ENCODE data around the gene ARHGEF1.

ARHGEF1 gene

DNA sequence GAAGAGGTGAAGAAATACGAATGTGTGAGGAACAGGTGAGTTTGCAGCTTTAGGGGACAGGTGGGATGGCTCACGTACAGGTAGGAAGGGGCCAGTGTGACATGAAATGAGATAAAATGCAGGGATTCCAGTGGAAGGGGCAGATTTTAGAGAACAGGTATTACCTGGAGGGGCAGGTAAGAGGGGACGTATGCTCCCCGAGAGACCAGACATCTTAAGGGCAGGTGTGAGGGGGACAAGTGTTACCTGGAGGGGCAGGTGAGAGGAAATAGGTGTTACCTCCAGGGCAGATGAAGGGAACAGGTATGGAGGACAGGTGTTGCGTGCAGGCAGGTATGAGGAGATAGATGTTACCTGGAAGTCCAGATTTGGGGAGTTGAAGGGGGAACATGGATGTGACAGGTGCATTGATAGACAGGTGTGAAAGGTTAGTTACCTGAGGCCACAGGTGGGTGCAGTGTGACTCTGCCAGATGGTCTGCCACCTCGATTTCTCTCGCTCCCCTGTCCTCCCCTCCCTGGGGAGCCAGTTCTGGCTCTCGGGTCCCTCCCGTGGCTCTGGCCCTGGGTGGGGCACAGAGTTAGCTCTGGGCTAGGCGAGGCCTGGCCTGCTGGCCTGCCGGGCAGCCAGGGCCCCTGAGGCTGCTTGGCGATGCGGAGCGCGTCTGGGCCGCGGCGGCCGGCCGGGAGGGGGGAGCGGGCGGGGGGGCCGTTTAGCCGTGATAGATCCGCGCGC is 43.2 kb downstream of the ARHGEF1 start:
- TF ChIP-seq, protein P1, sequence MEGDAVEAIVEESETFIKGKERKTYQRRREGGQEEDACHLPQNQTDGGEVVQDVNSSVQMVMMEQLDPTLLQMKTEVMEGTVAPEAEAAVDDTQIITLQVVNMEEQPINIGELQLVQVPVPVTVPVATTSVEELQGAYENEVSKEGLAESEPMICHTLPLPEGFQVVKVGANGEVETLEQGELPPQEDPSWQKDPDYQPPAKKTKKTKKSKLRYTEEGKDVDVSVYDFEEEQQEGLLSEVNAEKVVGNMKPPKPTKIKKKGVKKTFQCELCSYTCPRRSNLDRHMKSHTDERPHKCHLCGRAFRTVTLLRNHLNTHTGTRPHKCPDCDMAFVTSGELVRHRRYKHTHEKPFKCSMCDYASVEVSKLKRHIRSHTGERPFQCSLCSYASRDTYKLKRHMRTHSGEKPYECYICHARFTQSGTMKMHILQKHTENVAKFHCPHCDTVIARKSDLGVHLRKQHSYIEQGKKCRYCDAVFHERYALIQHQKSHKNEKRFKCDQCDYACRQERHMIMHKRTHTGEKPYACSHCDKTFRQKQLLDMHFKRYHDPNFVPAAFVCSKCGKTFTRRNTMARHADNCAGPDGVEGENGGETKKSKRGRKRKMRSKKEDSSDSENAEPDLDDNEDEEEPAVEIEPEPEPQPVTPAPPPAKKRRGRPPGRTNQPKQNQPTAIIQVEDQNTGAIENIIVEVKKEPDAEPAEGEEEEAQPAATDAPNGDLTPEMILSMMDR (IDR thresholded peaks at IDR 0.05; ENCODE audit: insufficient read depth, low read length, missing control alignments) = no peak
- ChIA-PET CTCF (no interaction called here), POLR2A (no interaction called here)
- no peak for DNase-seq (ENCODE audit: low read depth, low spot score)
- no peak overlapping the region for H3K4me3 ChIP-seq (ENCODE audit: low read depth, low read length)

DNA sequence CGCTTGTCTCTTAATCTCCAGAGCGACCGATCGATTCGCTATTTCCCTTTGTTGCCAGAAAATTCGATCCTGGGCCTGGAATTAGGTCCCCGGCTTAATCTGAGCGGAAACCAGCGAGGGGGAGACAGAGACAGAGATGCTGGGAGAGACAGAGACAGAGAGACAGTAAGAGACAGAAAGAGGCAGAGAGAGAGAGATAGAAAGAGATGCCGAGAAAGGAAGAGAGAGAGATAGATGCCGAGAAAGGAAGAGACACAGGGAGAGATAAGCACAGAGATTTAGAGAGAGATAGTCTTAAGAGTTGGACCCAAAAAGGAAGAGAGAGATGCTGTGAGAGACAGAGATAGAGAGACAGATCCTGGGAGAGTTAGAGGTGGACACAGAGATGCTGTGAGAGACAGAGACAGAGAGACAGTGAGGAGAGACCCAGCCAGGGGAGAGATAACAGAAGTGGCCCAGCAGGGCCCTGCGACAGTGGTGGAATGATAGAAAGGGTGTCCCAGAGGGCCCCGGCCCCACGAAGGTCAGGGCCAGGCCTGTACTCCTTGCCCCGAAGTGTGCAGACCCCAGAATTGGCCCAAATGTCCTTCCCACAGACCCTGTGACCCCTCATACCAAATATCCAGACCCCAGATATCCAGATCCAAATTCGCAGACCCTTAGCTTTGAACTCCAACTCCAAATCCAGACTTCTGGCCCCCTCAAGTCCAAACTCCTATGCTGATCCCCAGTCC is 43.9 kb downstream of the ARHGEF1 start:
- DNase-seq (ENCODE audit: low read depth, low spot score) = no peak
- TF ChIP-seq, protein P1 (IDR thresholded peaks at IDR 0.05; ENCODE audit: insufficient read depth, low read length, missing control alignments) = no peak
- H3K4me3 ChIP-seq (ENCODE audit: low read depth, low read length) = no peak overlapping the region
- CTCF ChIA-PET = interaction anchor here (1.5 kb wide), 1 partner anchor 10 kb away, joined by 4 read pairs; no protein-coding TSS in a partner anchor
- POLR2A ChIA-PET = no interaction called here

DNA sequence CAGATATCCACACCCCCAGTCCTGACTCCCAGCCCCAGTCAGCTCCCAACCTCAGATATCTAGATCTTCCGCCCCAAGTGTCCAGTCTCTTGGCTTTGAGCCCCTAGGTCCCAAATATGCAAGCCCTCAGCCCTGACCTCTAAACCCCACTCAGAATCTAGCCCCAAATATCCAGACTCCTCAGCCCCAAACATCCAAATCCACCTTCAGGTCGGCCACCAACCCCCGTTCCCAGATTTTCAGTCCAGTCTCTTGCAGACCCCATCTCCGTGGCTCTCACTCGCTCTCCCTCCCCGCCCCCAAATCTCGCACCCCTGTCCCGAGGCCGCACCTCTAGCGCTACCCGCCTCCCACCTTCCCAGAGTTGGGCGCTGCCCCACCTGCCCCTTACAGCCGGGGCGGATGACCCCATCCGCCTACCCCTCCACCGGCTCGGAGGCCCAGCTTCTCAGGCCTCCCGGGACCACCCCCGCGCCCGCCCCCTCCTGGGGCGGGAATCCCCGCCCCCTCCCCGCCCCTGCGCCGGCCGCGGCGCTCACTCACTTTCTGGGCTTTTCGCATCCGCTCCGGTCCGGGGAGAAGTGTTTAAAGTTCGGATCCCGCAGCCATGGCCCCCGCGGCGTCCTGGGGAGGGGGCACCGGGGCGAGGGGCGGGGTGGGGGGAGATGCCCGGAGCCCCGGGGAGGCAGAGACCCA is 44.7 kb downstream of the ARHGEF1 start:
- TF ChIP-seq, protein P1 (IDR thresholded peaks at IDR 0.05; ENCODE audit: insufficient read depth, low read length, missing control alignments) = no peak
- ChIA-PET POLR2A (no interaction called here), CTCF (interaction anchor here (0.6 to 1.5 kb wide), 3 partner anchors 9 to 107 kb away, joined by 3 to 4 read pairs (median 4); no protein-coding TSS in a partner anchor)
- H3K4me3 ChIP-seq (ENCODE audit: low read depth, low read length) = peak overlapping the region; percentile 52
- DNase-seq (ENCODE audit: low read depth, low spot score) = no peak

DNA sequence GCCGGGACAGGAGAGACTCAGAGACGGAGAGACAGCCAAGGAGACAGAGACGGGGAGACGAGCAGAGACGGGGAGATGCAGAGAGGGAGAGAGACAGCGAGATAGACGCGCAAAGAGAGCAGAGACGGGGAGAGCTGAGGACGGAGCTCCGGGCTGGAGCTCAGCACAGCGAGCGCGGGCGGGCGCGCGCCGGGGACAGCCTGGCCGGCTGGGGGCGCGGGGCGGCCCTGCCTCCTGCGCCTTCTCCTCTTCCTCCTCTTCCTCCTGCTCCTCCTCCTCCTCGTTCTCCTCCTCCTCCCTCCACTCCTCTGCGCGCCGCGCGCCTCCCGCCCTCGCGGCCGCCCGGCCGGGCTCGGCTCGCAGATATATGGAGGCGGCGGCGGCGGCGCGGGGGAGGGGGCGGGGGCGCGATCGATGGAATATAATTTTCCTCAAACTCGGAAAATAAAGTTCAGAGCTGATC is 45.3 kb downstream of the ARHGEF1 start, which contains the start of gene ERFL:
ERFL (minus strand) TSS at position 229 of the 463 bp plus-strand sequence. CDS start 15,530 bp downstream, outside the sequence.
- H3K4me3 ChIP-seq (ENCODE audit: low read depth, low read length) = peak within 1 kb of the TSS; percentile 52
- CTCF ChIA-PET = interaction anchor here (0.6 to 1.5 kb wide), 3 partner anchors 8 to 107 kb away, joined by 3 to 4 read pairs (median 4); no protein-coding TSS in a partner anchor
- TF ChIP-seq, protein P1 (IDR thresholded peaks at IDR 0.05; ENCODE audit: insufficient read depth, low read length, missing control alignments) = no peak
- DNase-seq (ENCODE audit: low read depth, low spot score) = no peak
- POLR2A ChIA-PET = no interaction called here

DNA sequence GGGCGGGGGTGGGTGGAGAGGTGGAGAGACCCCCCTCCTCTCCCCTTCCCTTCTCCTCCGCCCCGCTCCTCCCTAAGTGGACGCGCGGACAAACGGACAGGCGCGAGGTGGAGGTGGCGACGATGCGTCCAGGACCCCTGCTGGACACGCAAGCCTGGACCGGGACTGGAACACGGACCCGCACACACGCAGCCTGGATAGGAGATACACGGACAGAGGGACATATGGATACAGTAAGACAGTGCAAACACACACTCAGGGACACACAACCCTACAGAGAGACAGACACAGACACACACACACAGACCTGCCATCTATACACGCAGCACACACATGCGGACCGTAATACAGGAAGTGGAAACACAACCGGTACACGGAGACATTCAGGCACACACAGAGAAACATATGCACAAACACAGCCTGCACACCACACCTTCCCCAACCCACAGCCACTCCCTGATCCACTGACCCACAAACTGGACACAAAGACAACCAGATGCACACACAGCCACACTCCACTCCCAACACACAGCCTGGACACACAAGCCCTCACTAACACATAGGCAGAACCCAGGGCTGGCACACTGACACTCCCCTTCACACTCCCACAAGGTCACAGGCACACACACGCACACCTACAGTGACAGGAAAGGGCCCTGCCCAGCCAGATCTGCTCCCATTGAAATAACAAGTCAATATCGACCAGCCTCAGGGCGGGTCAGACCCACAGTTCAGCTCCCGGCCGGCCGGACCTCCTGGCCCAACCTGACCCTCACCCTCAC is 46.0 kb downstream of the ARHGEF1 start:
- peak overlapping the region; percentile 33 for H3K4me3 ChIP-seq (ENCODE audit: low read depth, low read length)
- DNase-seq (ENCODE audit: low read depth, low spot score) = no peak
- POLR2A ChIA-PET = no interaction called here
- CTCF ChIA-PET = no interaction called here
- TF ChIP-seq, protein P1 (IDR thresholded peaks at IDR 0.05; ENCODE audit: insufficient read depth, low read length, missing control alignments) = no peak
